ENCODE measurements around the gene CALML6.
"Not testable (repeated sequence)": the region's sequence is repeated elsewhere in the genome, so short reads cannot be mapped to it uniquely, and the experiment has no call there.

Gene CALML6, protein sequence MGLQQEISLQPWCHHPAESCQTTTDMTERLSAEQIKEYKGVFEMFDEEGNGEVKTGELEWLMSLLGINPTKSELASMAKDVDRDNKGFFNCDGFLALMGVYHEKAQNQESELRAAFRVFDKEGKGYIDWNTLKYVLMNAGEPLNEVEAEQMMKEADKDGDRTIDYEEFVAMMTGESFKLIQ

DNA sequence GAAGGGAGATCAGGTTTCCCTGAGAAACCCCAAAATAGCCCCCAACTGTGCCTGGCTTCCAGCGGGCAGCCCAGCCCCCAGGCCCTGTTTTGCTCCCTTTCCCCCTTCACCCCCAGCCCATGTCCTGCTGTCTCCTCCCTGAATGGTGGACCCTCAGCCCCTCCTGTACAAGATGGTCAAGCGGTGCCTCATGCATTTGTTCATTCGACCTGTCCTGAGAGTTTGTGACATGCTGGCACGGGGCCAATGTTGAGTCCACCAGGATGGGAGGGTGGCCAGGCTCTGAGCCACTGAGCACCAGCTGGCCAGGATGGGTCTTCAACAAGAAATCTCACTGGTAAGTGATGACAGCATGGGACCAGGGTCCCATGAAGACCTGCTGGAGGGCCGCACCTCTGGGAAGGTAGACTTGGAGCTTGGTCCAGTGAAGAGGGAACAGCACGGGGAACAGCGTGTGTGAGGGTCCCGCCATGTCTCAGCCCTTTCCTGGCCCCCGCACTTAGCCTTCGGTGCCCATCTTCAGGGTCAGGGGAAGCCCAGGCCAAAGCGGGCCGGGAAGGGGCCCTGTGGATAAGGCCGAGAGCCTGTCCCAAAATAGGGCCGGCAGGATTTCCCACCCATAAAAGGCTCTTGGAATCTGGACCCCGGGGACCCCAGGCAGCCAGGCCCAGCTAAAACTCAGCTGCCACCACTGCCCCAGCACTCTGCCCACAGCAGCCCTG, at the start of gene CALML6:
Gene CALML6 (plus strand): TSS at position 290 of the 722 bp plus-strand sequence. CDS start 21 bp downstream, at position 311.
- no peak for DNase-seq

DNA sequence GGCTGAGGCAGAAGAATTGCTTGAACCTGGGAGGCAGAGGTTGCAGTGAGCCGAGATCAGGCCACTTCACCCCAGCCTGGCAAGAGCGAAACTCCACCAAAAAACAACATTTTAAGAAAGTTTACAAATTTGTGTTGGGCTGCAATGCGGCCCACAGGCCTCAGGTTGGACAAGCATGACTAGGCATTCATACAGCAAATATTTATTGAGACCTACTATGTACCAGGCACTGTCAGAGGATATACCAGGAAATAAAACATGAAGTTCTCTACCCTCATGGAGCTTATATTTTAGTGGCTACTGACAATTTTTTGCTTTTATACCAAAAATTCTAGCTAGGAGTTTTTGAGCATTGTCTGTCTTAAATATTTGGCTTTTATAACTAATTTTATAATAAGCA, 47.9 kb upstream of the CALML6 start:
- DNase-seq = no peak

DNA sequence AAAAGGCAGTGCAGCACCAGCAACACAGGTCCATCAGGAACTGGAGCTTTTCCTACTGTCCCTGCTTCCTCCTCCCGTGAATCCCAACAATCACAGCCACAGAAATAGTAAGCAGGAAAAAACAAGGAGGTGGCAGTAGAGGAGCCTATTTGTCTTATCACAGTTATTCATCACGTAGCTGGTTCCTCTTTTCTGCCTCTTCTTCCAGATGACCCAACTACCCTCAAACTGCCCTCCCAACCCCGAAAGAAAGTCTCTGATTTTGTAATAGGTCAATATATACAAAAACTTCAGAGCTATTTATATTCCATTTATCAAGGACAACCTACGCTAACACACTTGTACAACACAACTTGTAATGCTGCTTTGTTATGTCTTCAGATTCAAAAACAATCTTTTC, 45.6 kb upstream of the CALML6 start:
- no peak for DNase-seq

DNA sequence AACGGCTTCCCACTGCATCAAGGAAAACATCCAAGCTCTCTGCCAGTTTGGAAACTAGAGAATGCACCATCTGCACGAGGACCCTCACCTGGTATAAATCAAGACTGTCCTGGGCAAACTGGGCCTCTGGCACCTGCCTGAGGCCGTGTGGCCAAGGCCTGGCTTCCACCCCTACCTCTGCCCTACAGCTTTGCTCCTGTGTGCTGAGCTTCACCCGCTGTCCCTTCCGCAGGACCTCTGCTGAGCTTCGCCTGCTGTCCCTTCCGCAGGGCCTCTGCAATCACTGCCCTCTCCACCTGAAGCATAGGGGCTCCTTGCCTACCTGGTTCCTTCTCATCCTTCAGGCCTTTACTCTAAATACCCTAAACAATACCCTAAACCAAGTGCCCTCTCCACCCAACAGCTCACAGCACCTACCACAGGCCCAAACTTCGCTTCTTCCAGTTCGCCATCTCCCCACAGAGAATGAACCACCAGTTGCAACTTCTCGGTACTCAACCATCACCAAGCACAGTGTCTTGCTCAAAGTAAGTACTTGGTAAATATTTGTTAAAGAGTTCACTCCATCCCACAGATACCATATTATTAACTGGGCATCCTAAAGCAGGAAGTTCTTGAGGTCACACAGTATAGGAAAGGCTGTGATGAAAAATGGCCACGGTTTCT, 42.6 kb upstream of the CALML6 start:
- DNase-seq = no peak

DNA sequence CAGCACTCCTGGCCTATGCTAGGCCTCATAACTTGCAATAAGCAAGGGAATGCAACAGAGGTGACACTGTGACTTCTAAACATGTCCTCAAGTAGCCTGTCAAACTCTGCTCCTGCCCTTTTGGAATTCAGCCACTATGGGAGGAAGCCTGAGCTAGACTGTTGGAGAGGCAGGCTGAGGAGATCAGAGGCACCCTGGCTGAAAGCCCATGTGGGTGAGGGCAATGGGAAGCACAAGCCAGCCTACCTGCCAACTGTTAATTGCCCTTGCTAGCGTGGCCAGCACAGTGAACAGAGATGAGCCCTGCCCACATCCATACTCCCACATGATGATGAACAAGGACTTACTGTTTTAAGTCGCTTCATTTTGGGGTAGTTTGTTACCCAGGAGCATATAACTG, 41.9 kb upstream of the CALML6 start:
- no peak for DNase-seq

DNA sequence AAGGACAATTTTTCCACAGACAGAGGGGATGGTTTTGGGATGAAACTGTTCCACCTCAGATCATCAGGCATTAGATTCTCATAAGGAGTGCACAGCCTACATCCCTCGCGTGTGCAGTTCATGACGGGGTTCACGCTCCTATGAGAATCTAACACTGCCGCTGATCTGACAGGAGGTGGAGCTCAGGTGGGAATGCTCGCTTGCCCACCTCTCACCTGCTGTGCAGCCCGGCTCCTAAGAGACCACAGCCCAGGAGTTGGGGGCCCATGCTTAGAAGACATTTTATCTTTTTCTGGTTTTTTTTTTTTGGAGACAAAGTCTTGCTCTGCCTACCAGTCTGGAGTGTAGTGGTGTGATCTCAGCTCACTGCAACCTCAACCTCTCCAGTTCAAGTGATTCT, 40.2 kb upstream of the CALML6 start:
- no peak for DNase-seq

DNA sequence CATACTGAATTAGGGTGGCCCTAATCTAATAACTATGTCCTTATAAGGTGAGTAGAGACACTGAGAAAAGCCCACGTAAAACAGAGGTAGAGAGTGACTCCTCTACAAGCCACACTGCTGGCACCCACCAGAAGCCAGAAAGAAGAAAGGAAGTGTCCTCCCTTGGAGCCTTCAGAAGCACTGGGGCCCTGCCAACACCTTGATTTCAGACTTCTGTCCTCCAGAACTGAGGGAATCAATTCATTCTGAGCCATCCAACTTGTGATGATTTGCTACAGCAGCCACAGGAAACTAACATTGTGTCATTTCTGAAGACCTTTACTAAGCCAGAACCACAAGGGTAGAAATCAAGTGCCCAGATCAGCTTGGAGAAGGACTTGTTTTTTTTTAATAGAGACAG, 39.1 kb upstream of the CALML6 start:
- no peak for DNase-seq

DNA sequence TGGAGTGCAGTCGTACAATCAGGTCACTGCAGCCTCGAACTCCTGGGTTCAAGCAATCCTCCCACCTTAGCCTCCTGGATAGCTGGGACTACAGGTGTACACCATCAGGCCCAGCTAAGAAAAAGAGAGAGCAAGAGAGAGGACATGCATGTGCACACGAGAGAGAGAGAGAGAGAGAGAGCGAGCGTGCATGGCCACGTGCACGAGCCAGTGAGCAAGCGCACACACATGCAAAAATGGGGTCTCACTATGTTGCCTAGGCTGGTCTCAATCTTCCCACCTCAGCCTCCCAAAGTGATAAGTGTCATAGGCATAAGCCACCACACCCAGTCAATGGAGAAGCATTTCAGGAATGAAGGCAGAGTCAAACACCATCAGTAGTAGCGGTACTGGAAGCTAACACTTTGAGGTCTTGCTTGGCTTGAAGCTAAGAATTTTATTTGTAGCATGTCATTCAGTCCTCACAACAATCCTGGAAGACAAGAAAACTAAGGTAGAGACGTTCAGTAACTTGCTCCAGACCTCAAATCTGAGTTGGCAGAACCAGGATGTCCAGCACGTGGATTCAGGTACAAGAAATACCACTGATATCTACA, 38.6 kb upstream of the CALML6 start:
- DNase-seq = peak; percentile 43

DNA sequence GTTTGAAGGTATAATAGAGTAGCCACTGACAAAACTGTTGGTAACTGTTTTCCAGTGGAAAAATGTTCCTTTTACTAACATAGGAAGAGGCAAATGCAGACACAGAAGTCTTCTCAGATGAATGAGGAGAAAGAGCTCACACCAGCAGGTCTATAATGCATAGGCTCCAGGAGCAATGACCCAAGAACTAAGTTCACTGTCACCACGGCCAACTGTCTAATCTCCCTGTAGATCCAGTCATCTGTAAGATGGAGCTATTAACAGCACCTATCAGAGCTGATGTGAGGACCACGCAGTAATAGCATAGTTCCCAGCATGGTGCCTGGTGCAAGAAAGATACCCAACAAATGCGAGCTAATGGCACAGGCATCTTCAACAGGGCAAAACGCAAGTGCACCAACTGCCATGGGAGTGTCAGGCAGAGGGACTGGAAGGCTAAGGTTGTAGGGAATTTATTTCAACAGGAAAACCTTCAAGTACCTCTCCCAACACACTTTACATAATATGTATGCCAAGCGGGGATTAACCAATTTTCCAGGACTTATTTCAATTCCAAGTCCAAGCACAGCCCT, 37.1 kb upstream of the CALML6 start:
- DNase-seq = no peak

DNA sequence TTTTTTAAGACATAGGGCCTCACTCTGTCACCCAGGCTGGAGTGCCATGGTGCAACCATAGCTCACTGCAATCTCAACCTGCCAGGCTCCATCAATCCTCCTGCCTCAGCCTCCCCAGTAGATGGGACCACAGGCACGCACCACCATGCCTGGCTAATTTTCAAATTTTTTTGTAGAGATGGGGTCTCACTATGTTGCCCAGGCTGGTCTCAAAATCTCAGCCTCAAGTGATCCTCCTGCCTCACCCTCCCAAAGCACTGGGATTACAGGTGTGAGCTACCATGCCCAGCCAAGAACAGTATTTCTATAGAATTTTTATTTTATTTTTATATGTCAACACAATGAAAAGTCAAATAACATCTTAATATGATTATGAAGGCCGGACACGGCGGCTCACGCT, 35.1 kb upstream of the CALML6 start:
- no peak for DNase-seq

DNA sequence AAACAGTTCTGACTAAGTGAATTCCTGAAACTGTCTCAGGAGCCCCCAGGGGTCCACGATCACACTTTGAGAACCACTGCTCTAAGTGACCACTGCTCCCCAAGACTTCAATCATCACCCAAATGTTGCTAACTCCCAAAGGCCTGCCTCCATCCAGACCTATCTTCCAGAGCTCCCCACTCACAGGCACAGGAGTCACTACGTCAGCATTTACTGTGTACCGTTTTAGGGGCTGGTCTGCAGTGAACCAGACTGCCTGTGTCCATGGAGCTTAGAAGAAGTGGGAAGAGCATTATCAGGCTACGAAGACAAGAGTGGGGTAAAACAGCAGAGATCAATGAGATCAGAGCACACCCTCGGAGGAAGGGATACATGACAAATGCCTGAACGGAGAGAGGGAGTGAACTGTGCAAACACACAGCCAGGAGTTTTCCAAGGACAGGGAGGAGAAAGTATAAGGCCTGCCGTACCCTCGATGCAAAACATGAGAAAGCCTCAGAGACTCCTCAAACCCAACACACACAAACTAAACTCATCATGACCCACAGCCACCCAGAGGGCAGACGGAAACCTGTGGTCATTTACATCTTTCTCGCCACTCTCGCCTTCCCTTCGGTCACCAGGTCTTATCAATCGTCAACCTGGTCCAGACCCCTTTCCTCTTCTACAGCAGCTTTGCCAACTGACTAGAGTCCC, 34.3 kb upstream of the CALML6 start:
- DNase-seq = no peak

DNA sequence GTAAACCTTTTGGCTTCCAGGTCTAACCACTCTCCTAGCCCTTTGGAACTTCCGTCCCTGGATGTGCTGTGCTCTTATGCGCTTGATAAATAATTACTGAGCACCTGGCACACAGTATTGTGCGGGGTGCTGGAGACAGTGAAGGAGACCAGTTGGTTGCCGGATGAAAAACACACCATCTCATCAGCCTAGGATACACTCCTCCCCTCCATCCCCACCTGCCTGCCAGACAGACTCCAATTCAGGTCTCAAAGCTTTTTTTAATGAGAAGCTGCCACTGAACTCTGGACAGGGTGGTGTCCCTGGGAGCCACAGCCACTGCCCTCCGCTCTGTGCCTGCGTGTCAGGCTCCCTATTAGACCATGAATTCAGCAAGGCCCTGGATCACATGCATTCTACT, 33.3 kb upstream of the CALML6 start:
- DNase-seq = no peak

DNA sequence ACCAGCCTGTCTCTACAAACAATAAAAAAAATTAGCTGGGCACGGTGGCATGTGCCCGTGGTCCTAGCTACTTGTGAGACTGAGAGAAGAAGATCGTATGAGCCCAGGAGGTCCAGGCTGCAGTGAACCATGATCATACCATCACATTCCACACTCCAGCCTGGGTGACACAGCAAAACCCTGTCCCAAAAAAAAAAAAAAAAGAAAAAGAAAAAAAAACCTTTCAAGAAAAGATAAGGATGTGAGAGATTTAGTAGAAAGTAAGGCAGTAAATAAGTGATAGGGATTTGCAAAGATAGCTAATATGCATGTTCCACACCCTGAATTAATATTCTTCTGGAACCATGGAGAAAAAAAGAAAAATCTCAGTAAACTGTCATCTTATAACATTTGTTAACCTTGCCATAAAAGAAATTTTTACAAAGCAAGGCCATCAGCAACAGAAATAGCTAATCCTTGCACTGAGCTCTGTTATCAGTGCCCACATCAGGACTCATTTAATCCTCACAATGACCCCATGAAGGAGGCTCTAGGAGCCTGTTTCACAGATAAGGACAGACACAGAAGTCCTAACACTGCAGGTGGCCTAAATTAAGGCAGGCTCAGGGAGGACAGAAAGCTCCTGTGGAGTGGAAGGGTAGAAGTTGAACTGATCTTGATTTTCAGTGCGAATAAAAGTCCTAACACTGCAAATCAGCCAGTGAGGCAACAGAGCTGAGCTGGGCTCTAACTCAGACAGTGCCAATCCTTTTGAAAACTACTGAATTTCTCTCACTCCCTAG, 31.8 kb upstream of the CALML6 start:
- no peak for DNase-seq

DNA sequence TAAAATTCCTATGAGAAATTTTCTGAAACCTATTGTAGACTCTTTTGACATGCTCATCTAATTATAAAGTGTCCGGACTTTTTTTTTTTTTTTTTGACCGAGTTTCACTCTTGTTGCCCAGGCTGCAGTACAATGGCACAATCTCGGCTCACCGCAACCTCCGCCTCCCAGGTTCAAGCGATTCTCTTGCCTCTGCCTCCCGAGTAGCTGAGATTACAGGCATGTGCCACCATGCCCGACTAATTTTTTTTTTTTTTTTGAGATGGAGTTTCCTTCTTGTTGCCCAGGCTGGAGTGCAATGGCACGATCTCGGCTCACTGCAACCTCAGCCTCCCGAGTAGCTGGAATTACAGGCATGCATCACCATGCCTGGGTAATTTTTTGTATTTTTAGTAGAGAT, 31.2 kb upstream of the CALML6 start:
- not testable (repeated sequence) for DNase-seq

DNA sequence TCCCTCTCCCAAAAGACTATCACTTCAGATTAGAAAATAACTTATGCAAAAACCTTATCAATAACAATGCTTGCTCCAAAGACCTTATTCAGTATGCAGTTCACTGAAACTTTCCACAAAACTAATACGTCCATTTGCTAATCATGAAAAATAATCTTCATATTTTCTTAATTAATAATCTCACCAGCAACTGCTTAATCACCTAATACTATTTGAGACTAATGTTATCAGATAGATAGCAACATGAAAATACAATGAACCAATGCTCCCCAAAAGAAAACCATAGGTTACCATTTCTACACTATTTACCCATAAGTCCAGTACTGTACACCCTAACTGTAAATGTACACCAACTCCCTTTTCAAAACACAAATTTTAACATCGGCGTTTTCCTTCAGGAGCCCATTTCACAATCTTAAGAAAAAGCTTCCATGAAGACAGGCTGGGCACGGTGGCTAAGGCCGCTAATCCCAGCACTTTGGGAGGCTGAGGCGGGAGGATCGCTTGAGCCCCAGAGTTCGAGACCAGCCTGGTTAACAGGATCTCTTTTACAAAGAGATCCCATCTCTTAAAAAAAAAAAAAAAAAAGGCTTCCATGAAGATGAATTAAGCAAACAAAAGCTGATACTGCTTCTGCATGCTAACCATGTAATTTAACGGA, 25.8 kb upstream of the CALML6 start:
- DNase-seq = no peak

DNA sequence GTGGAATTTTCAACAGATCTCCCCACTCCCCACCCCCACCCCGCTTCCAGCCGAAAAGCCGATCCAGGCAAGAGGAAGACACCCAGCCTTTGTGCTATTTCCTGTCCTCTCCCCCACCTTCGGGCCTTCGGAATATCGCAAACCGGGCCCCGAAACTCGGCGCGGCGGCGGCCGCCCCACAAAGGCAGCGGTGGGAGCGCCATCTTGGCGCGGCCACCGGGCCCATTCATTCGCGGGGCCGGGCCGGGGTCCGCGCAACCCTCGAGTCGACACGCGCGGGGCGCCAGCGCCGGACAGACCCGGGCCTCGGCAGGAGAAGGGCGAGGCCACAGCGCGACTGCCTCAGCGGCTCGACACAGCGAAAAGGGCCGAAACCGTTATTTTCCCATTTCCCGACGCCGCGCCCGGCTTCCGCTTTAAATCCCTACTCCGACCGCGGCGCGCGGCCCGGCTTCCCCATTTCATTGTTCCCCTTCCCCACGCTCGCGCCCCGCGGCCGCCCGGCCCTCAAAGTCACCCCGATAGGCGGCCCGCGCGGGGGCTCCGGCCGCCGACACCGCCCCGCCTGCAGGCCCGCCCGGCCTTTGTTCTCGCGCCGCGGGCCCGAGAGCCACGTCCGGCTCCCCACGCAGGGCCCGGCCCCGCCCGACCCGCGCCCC, 25.1 kb upstream of the CALML6 start:
- peak; percentile 63 for DNase-seq

DNA sequence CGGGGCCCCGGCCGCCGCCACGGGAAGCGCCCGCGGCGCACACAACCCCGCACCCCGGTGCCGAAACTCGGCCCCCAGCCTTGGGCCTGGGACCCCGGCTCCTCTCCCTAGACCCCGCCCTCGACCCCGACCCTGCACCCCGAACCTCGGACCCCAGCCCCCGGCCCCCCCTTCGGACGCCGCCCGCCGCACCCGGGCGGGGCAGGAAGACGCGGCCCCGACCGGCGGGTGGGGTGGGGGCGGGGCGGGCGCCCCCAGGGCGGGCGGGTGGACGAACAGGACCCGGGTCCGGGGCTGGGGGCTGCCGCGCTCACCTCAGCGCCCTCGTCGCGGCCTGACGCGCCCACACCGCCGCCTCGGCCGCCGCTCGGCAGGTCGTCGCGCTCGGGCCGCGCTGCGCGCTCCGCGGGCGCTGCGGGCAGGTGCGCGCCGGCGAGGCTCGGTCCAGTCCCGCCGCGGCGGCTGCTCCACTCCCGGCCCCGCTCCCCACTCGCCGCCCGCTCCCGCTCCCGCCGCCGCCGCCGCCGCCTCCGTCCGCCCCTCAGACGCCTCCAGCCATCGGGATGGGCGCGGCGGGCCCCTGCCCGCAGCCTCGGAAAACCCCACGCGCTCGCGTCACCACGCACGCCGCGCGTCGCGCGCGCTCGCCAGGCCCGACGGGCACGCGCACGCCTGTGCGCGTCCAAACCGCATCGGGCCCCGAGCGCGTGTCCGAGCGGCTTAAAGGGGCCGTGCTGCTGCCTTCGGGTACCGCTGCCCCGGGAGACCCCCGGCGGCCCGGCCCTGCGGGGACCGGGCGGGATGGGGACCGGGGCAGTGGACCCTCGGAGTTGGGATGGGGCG, 24.3 kb upstream of the CALML6 start, which contains the start of gene GNB1:
Gene GNB1 (minus strand): TSS at position 582 of the 843 bp plus-strand sequence. CDS start 65,634 bp downstream, outside the sequence.
- peak; percentile 92 for DNase-seq

DNA sequence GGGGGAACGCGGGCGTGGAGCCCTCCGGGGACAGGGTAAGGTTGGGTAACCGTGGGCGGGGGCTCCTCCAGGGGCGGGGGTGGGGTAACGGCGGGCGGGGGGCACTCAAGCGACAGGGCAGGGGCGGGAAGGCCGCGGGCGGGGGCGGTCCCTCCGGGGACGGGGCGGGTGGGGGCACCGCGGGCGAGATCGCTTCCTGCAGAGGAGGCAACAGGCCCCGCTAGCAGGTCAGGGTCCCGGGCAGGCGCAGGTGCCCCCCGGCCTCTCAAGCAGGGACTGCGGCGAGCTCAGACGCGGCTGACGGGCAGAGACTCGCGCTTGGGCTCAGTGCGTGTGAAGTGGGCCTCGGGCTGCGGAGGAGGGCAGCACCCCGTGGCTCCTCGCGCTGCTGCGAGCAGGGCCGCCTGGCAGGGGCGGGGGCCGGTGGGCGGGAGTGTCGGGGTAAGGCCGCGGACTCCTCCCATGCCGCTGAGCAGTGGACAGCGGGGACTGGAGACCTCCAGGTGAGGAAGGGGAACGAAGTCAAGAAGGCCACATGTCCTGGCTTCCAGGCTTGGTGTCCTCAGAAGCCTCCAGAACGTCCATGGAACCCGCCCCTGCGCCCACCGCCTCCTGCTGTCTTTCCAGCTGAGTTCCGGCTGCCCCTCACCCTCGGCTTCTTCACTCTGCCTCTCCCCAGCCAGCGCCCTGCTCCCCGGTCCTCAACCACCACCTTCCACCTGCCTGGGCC, 23.5 kb upstream of the CALML6 start:
- DNase-seq = no peak

Data from fibroblast of skin of right quadriceps (primary cell).